Activated CD4-positive, CD25-positive, alpha-beta regulatory T cell treated with anti-CD3 and anti-CD28 coated beads, Interleukin-2, amount 50 U/mL, for 24 hours (primary cell): ENCODE results near the gene B4GALT7.
"Not testable (repeated sequence)": the region's sequence is repeated elsewhere in the genome, so short reads cannot be mapped to it uniquely, and the experiment has no call there.

Experiments used
- ATAC-seq, 2 donors: fragments of 150-1000 bp; cut with Tn5 transposase; one replicate each; pipeline ENCODE4 v1.10.0; 2021; ENCODE audit warnings: mild to moderate bottlenecking in 1 of 2, moderate library complexity in 1 of 2

Gene B4GALT7

GRCh38 chr5:177599731-177600507 is at the start of gene B4GALT7:
TSS of gene B4GALT7 (plus strand) at chr5:177600132. CDS start at chr5:177600211, 79 bp downstream.
- peak; percentile 89 to 92 for ATAC-seq

- no peak for ATAC-seq
Observed at GRCh38 chr5:177552839-177553455, 47.0 kb upstream of the B4GALT7 start.

GRCh38 chr5:177553671-177554429 is 46.1 kb upstream of the B4GALT7 start:
- peak; percentile 46 to 51 for ATAC-seq

GRCh38 chr5:177554474-177555111 is 45.3 kb upstream of the B4GALT7 start, which contains the start of gene FAM193B:
TSS of gene FAM193B (minus strand) at chr5:177554563. CDS start at chr5:177554458, 105 bp downstream.
- ATAC-seq, result peak; percentile 98

GRCh38 chr5:177555228-177555627 is 44.7 kb upstream of the B4GALT7 start:
- no peak for ATAC-seq

GRCh38 chr5:177555665-177556064 is 44.3 kb upstream of the B4GALT7 start:
- ATAC-seq, result no peak

GRCh38 chr5:177557041-177557647 is 42.8 kb upstream of the B4GALT7 start:
- no peak for ATAC-seq

- ATAC-seq, result no peak
Observed at GRCh38 chr5:177557796-177558195, 42.1 kb upstream of the B4GALT7 start.

GRCh38 chr5:177559446-177559941 is 40.4 kb upstream of the B4GALT7 start:
- ATAC-seq, result not testable (repeated sequence)

- no peak for ATAC-seq
Observed at GRCh38 chr5:177565046-177565445, 34.9 kb upstream of the B4GALT7 start.

- ATAC-seq, result no peak
Observed at GRCh38 chr5:177568326-177568725, 31.6 kb upstream of the B4GALT7 start.

- no peak for ATAC-seq
Observed at GRCh38 chr5:177569894-177570293, 30.0 kb upstream of the B4GALT7 start.

GRCh38 chr5:177575488-177575887 is 24.4 kb upstream of the B4GALT7 start:
- ATAC-seq, result no peak

- no peak for ATAC-seq
Observed at GRCh38 chr5:177576169-177576568, 23.8 kb upstream of the B4GALT7 start.

GRCh38 chr5:177578316-177578715 is 21.6 kb upstream of the B4GALT7 start:
- no peak for ATAC-seq

GRCh38 chr5:177588413-177588909 is 11.5 kb upstream of the B4GALT7 start:
- peak in 1 of 2 donors; percentile 18 for ATAC-seq

GRCh38 chr5:177590406-177590805 is 9.5 kb upstream of the B4GALT7 start:
- no peak for ATAC-seq

GRCh38 chr5:177591690-177592009 is 8.3 kb upstream of the B4GALT7 start:
- ATAC-seq, result no peak

GRCh38 chr5:177592010-177592834 is 7.7 kb upstream of the B4GALT7 start, which contains the start of gene TMED9:
TSS of gene TMED9 (plus strand) at chr5:177592203. CDS start at chr5:177592215, 12 bp downstream.
- peak; percentile 96 to 97 for ATAC-seq

GRCh38 chr5:177592905-177593304 is 7.0 kb upstream of the B4GALT7 start:
- no peak for ATAC-seq

GRCh38 chr5:177593511-177593910 is 6.4 kb upstream of the B4GALT7 start:
- ATAC-seq, result no peak
